Body of pancreas (tissue), 4 donors: ENCODE measurements around the gene ITGBL1. TPM values are rescaled to one million over a fixed set of nuclear protein-coding genes. Genes with fewer than 3 reads are reported as not detected.

Source experiments
- ATAC-seq: fragments of 150-250 bp; one replicate; pipeline ENCODE4 v1.9.1; 2016
- DNase-seq, 4 donors: peaks; one replicate each; pipeline ENCODE4 v3.0.0-alpha.2; 2019
- H3K27ac ChIP-seq, 4 donors: fragments of 200-600 bp; sonication (generic); 1 replicate in 3 of 4; 2 replicates in 1 of 4; pipeline versions ENCODE4 v1.5.1 to v1.6.1; 2016 to 2019; ENCODE audit warnings: mild to moderate bottlenecking in 1 of 4, mixed read lengths in 1 of 4, moderate library complexity in 1 of 4
- H3K27me3 ChIP-seq, 2 donors: fragments of 200-600 bp; sonication (generic); one replicate each; pipeline ENCODE4 v1.6.0; 2016; ENCODE audit warnings: mild to moderate bottlenecking in 1 of 2
- H3K36me3 ChIP-seq, 2 donors: fragments of 200-600 bp; sonication (generic); replicated peaks in 1 of 2; 2 replicates each; pipeline ENCODE4 v1.5.1; 2016; ENCODE audit warnings: low read depth in 2 of 2; ENCODE audit not compliant: insufficient read depth in 1 of 2
- H3K4me1 ChIP-seq: fragments of 200-600 bp; sonication (generic); one replicate; pipeline ENCODE4 v1.6.0; 2016
- H3K4me3 ChIP-seq, 2 donors: fragments of 200-600 bp; sonication (generic); 1 replicate in 1 of 2; 2 replicates in 1 of 2; pipeline ENCODE4 v1.5.1; 2016 to 2019
- H3K9me3 ChIP-seq, 3 donors: fragments of 200-600 bp; sonication (generic); 1 replicate in 2 of 3; 2 replicates in 1 of 3; pipeline ENCODE4 v1.5.1; 2016
- POLR2A ChIP-seq, 3 donors: fragments of 450-650 bp; IDR thresholded peaks; one replicate each; pipeline ENCODE4 v1.6.1; 2016; ENCODE audit warnings: antibody characterized with exemption in 3 of 3, mild to moderate bottlenecking in 2 of 3
- WGBS, 2 donors: methylation state at CpG; one replicate each; pipeline ENCODE4 v1.1.5; 2017; 5-methylcytosine and 5-hydroxymethylcytosine counted together
- intact Hi-C: fragments of 100-400 bp; cut with DNase I; formaldehyde crosslinking; loops from one replicate; pipeline ENCODE4 v1.15.1; 2023
- total RNA-seq, 2 donors: library from RNA; depleted of rRNA; stranded (reverse); fragments of >200 nt; gene quantifications; one replicate each; pipeline ENCODE4 v1.1.0, GENCODE V29; 2016
- TF ChIP-seq, protein P1 (sequence below), 7 experiments: fragments of 450-650 bp in 4 of 7; fragments of 200-600 bp in 3 of 7; sonication (generic) in 3 of 7; IDR thresholded peaks; one replicate each; pipeline ENCODE4 v1.5.1; 2016 to 2019; ENCODE audit warnings: antibody characterized with exemption in 7 of 7

ITGBL1 gene
- total RNA-seq, 2 donors from 2014 or later: 1.3 to 10.4 TPM

DNA sequence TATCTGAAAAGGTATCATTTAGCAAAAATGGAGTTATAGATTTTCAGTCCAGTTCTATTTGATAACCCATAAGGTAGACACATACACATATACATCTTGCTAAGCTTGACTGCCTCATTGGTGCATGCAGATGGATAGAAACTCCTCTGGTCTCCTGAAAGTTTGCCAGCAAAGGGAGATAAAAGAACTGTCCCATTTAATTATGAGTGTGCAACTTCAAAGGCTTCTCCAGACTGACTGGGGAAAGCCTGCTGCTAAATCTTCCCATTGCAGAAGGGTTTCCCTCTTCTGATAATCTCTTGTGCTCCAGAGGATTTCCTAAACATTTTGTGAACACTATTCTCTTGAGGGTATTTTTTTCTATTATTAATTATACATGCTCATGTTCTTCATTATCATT, 131.9 kb downstream of the ITGBL1 start:
- H3K4me3 ChIP-seq: no peak overlapping the region
- no peaks in the 10 kb centered on the region for H3K9me3 ChIP-seq
- DNase-seq: no peak
- H3K27me3 ChIP-seq: no peaks in the 10 kb centered on the region
- intact Hi-C loops: no loop called here
- no peaks in the 10 kb centered on the region for H3K4me1 ChIP-seq
- no peak overlapping the region for H3K27ac ChIP-seq
- ATAC-seq: no peak
- no peak for TF ChIP-seq POLR2A (IDR thresholded peaks at IDR 0.05)
- TF ChIP-seq, protein P1, sequence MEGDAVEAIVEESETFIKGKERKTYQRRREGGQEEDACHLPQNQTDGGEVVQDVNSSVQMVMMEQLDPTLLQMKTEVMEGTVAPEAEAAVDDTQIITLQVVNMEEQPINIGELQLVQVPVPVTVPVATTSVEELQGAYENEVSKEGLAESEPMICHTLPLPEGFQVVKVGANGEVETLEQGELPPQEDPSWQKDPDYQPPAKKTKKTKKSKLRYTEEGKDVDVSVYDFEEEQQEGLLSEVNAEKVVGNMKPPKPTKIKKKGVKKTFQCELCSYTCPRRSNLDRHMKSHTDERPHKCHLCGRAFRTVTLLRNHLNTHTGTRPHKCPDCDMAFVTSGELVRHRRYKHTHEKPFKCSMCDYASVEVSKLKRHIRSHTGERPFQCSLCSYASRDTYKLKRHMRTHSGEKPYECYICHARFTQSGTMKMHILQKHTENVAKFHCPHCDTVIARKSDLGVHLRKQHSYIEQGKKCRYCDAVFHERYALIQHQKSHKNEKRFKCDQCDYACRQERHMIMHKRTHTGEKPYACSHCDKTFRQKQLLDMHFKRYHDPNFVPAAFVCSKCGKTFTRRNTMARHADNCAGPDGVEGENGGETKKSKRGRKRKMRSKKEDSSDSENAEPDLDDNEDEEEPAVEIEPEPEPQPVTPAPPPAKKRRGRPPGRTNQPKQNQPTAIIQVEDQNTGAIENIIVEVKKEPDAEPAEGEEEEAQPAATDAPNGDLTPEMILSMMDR (IDR thresholded peaks at IDR 0.05): no peak
- no peaks in the 10 kb centered on the region for H3K36me3 ChIP-seq

DNA sequence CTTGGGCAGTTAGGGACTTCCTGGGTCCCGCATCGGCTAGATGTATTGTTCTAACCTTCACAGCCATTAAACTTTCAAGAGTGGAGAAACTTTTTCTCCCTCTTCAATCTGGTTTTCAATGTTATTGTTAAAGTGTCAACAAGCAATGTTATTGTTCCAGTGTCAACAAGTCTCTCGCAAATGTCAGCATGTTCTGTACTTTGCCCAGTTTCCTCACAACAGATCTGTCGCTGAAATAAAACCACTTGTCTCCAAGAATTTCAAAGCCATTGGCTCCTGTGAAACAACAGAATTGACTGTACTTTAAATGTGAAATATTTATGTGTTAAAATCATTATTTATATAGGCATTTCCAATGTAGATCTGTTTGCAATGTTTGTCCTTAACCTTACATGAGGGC, 138.0 kb downstream of the ITGBL1 start:
- DNase-seq (no peak), ATAC-seq (no peak)
- intact Hi-C loops: no loop called here
- no peaks in the 10 kb centered on the region for H3K36me3 ChIP-seq
- no peaks in the 10 kb centered on the region for H3K27me3 ChIP-seq
- TF ChIP-seq POLR2A (IDR thresholded peaks at IDR 0.05): no peak
- TF ChIP-seq, protein P1 (IDR thresholded peaks at IDR 0.05): no peak
- 20 to 29% methylated on average over 4 of the region's 4 CpGs for WGBS, 2 donors
- H3K9me3 ChIP-seq: no peaks in the 10 kb centered on the region
- H3K27ac ChIP-seq: no peak overlapping the region
- no peaks in the 10 kb centered on the region for H3K4me1 ChIP-seq
- H3K4me3 ChIP-seq: no peak overlapping the region

DNA sequence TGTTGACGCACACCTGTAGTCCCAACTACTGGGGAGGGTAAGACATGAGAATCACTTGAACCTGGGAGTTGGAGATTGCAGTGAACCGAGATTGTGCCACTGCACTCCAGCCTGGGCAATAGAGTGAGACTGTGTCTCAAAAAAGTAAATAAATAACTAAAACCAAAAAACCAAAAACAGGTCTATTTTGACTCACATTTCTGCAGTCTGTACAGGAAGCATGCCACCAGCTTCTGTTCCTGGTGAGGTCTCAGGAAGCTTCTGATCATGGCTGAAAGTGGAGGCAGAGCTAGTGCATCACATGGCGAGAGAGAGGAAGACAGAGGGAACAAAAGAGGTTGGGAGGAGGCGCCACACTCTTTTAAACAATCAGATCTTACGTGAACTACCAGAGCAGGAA, 142.5 kb downstream of the ITGBL1 start:
- TF ChIP-seq, protein P1 (IDR thresholded peaks at IDR 0.05): no peak
- TF ChIP-seq POLR2A (IDR thresholded peaks at IDR 0.05): no peak
- H3K4me1 ChIP-seq: no peaks in the 10 kb centered on the region
- H3K27ac ChIP-seq: no peak overlapping the region
- no peaks in the 10 kb centered on the region for H3K9me3 ChIP-seq
- no peaks in the 10 kb centered on the region for H3K36me3 ChIP-seq
- WGBS, 2 donors: 69 to 72% methylated on average over 5 of the region's 5 CpGs
- no peaks in the 10 kb centered on the region for H3K27me3 ChIP-seq
- intact Hi-C loops: no loop called here
- ATAC-seq: no peak
- no peak overlapping the region for H3K4me3 ChIP-seq
- no peak for DNase-seq

DNA sequence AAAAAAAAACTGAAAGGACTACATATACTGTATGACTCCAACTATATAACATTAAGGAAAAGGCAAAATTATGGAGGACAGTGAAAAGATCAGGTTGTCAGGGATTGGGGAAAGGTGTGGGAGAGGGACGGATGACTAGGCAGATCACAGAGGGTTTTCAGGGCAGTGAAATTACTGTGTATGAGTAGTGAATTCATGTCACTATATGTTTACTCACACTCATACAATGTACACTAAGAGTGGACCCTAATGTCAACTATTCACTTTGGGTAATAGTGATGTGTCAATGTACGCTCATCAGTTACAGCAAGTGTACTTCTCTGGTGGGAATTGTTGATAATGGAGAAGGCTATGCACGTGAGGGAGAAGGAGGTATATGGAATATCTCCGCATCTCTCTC, 144.3 kb downstream of the ITGBL1 start:
- WGBS, 2 donors: 59 to 70% methylated on average over 4 of the region's 4 CpGs
- intact Hi-C loops: no loop called here
- no peak overlapping the region for H3K27ac ChIP-seq
- no peak for ATAC-seq
- H3K36me3 ChIP-seq: no peaks in the 10 kb centered on the region
- no peak overlapping the region for H3K4me3 ChIP-seq
- DNase-seq: no peak
- H3K27me3 ChIP-seq: no peaks in the 10 kb centered on the region
- H3K9me3 ChIP-seq: no peaks in the 10 kb centered on the region
- H3K4me1 ChIP-seq: no peaks in the 10 kb centered on the region
- TF ChIP-seq, protein P1 (IDR thresholded peaks at IDR 0.05): no peak
- TF ChIP-seq POLR2A (IDR thresholded peaks at IDR 0.05): no peak
